SK-N-MC (cell line): ENCODE data around the gene HSP90B1.

Source experiments
- EZH2 ChIP-seq: fragments of 200-600 bp; sonication (generic); IDR thresholded peaks from one replicate; pipeline ENCODE4 v1.6.1; 2017; ENCODE audit warnings: antibody characterized with exemption
- FOXP2 ChIP-seq: optimal IDR thresholded peaks from 2 replicates; pipeline ENCODE3; 2011; ENCODE audit warnings: mild to moderate bottlenecking, moderate library complexity; ENCODE audit not compliant: insufficient read depth; ENCODE audit errors: extremely low read length, control extremely low read depth
- POLR2AphosphoS5 ChIP-seq: IDR thresholded peaks from 2 replicates; pipeline ENCODE4 v1.6.1; 2012; ENCODE audit warnings: mild to moderate bottlenecking, low read depth, low read length, borderline replicate concordance

- no peak for TF ChIP-seq POLR2AphosphoS5
- no peak for TF ChIP-seq EZH2
- TF ChIP-seq FOXP2 = no peak
Measured at GRCh38 chr12:103955811-103956508, 25.8 kb downstream of the HSP90B1 start.
